Measurements from ENCODE around the gene ZBTB20.

ZBTB20 gene

DNA sequence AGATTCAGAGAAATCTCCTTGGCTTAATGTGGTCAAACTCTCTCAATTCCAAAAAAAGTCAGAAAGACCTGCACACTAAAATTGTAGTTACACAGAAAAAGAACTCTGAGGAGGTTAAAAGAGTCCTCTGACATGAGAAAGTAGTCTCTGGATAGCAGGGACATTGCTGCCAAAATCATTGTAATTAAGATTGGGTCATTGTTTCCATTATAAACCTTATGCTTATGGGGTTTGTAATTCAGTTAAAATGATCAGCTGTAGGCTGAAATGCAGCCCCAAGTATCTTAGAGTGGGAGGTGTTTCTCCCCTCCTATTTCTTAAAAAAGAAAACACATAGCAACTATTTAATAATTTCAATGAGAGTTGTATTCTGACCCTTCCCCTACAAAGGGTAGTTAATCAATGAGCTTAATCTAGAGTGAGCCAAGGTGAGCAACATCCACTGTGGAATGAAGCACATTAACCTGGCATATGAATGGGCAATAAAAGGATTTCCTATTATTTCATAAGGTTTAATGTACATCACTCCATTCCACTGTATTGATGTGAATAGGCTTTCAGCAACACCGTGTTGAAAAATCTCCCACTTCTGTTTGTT is 446.4 kb downstream of the ZBTB20 start:
- Histone ChIP-seq H3K4me3 (ENCODE audit: insufficient read depth, low read length, poor library complexity, severe bottlenecking) (no peak overlapping the region), H2AFZ (ENCODE audit: low read depth, low read length, severe bottlenecking) (no peak overlapping the region), H3K4me2 (ENCODE audit: low read depth, low read length, poor library complexity, severe bottlenecking) (no peak overlapping the region), H3K9ac (ENCODE audit: low read length) (no peak overlapping the region), H3K27ac (ENCODE audit: low read depth, low read length) (no peak overlapping the region), H3K79me2 (ENCODE audit: insufficient read depth, low read length) (no peaks in the 10 kb centered on the region), H4K20me1 (ENCODE audit: low read depth, low read length) (no peaks in the 10 kb centered on the region), H3K36me3 (ENCODE audit: low read length) (no peaks in the 10 kb centered on the region), H3F3A (ENCODE audit: insufficient read depth) (no peaks in the 10 kb centered on the region), H3K9me2 (replicated peaks; ENCODE audit: insufficient read depth, low read length) (no peaks in the 10 kb centered on the region), H3K27me3 (ENCODE audit: low read length) (no peaks in the 10 kb centered on the region), H3K9me3 (ENCODE audit: insufficient read depth, low read length) (no peaks in the 10 kb centered on the region)
- no peak for TF ChIP-seq EZH2phosphoT487 (conservative IDR thresholded peaks at IDR 0.05; ENCODE audit: low read length)
- TF ChIP-seq, protein P1, sequence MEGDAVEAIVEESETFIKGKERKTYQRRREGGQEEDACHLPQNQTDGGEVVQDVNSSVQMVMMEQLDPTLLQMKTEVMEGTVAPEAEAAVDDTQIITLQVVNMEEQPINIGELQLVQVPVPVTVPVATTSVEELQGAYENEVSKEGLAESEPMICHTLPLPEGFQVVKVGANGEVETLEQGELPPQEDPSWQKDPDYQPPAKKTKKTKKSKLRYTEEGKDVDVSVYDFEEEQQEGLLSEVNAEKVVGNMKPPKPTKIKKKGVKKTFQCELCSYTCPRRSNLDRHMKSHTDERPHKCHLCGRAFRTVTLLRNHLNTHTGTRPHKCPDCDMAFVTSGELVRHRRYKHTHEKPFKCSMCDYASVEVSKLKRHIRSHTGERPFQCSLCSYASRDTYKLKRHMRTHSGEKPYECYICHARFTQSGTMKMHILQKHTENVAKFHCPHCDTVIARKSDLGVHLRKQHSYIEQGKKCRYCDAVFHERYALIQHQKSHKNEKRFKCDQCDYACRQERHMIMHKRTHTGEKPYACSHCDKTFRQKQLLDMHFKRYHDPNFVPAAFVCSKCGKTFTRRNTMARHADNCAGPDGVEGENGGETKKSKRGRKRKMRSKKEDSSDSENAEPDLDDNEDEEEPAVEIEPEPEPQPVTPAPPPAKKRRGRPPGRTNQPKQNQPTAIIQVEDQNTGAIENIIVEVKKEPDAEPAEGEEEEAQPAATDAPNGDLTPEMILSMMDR (IDR thresholded peaks at IDR 0.05; ENCODE audit: insufficient read depth, low read length, poor library complexity, severe bottlenecking) = no peak

DNA sequence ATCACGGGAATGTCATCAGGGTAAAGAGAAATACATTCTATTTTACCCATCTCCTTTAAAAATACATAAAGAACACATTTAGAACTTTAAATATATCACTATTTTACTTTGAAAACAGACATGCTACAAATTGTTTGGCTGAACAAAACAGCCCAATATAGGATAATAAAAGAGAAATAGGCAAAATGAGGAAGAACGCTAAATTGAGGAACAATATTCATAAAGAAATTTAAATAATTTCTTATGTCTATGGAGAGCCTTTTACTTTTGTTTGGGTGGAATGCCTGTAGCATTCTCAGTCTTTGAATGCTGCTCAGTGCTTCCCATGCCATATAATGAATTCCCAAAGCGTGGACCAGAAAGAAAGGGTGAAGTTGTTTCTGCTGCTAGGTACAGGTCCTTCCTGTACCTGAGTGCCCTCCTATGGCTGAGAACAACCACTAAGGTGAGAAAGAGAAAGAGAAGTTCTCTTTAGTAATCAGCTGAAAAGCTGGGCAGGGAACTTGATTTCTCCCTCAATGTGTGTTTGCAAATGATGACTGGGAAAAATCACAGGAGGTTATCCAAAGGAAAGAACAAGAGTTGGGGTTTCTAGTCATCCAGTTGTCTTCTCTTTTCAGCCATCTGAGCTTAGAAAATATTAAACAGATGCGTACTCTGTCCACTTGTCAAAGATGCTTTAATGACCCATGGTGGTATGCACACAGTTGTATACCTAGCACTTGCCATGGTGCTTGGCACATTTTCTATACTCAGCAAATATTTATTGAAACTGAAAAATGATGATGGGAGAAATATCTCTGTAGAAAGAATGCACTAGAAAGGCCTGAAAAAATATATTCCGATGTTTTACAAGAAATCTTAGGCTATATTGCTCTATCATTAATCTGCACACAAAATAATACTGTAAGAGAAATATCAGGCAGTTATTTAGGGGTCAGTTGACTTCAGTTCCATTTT is 448.7 kb downstream of the ZBTB20 start:
- H3K9me2 ChIP-seq (replicated peaks; ENCODE audit: insufficient read depth, low read length) = no peaks in the 10 kb centered on the region
- no peak overlapping the region for H3K4me2 ChIP-seq (ENCODE audit: low read depth, low read length, poor library complexity, severe bottlenecking)
- no peak overlapping the region for H3K9ac ChIP-seq (ENCODE audit: low read length)
- no peaks in the 10 kb centered on the region for H3F3A ChIP-seq (ENCODE audit: insufficient read depth)
- no peaks in the 10 kb centered on the region for H3K36me3 ChIP-seq (ENCODE audit: low read length)
- no peak overlapping the region for H2AFZ ChIP-seq (ENCODE audit: low read depth, low read length, severe bottlenecking)
- no peaks in the 10 kb centered on the region for H3K27me3 ChIP-seq (ENCODE audit: low read length)
- no peak overlapping the region for H3K4me3 ChIP-seq (ENCODE audit: insufficient read depth, low read length, poor library complexity, severe bottlenecking)
- TF ChIP-seq EZH2phosphoT487 (conservative IDR thresholded peaks at IDR 0.05; ENCODE audit: low read length) = no peak
- TF ChIP-seq, protein P1 (IDR thresholded peaks at IDR 0.05; ENCODE audit: insufficient read depth, low read length, poor library complexity, severe bottlenecking) = no peak
- no peaks in the 10 kb centered on the region for H3K79me2 ChIP-seq (ENCODE audit: insufficient read depth, low read length)
- H3K9me3 ChIP-seq (ENCODE audit: insufficient read depth, low read length) = no peaks in the 10 kb centered on the region
- H4K20me1 ChIP-seq (ENCODE audit: low read depth, low read length) = no peaks in the 10 kb centered on the region
- no peak overlapping the region for H3K27ac ChIP-seq (ENCODE audit: low read depth, low read length)

DNA sequence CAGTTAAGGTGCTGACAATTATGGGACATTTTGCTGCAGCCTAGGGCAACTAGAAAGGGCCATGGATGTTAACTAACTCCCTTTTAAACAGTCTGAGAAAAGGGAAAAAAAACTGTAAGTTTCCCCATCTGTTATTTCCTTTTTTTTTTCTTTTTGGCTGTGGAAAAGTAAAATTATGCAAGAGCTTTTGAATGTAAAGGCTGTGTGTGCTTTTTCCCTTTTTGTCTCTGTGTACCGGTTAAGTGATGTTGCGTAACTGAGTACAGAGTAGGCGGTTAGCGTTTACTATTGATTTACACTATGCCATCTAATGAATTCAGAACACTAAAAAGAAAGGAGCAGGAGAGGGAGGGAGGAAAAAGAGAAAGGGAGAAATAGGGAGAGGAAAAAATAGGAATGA is 449.7 kb downstream of the ZBTB20 start:
- no peak overlapping the region for H3K9ac ChIP-seq (ENCODE audit: low read length)
- no peaks in the 10 kb centered on the region for H4K20me1 ChIP-seq (ENCODE audit: low read depth, low read length)
- no peak overlapping the region for H3K4me3 ChIP-seq (ENCODE audit: insufficient read depth, low read length, poor library complexity, severe bottlenecking)
- H3K36me3 ChIP-seq (ENCODE audit: low read length) = no peaks in the 10 kb centered on the region
- no peaks in the 10 kb centered on the region for H3F3A ChIP-seq (ENCODE audit: insufficient read depth)
- TF ChIP-seq EZH2phosphoT487 (conservative IDR thresholded peaks at IDR 0.05; ENCODE audit: low read length) = no peak
- TF ChIP-seq, protein P1 (IDR thresholded peaks at IDR 0.05; ENCODE audit: insufficient read depth, low read length, poor library complexity, severe bottlenecking) = no peak
- no peaks in the 10 kb centered on the region for H3K9me2 ChIP-seq (replicated peaks; ENCODE audit: insufficient read depth, low read length)
- H3K4me2 ChIP-seq (ENCODE audit: low read depth, low read length, poor library complexity, severe bottlenecking) = no peak overlapping the region
- H2AFZ ChIP-seq (ENCODE audit: low read depth, low read length, severe bottlenecking) = no peak overlapping the region
- no peaks in the 10 kb centered on the region for H3K9me3 ChIP-seq (ENCODE audit: insufficient read depth, low read length)
- H3K27me3 ChIP-seq (ENCODE audit: low read length) = no peaks in the 10 kb centered on the region
- no peak overlapping the region for H3K27ac ChIP-seq (ENCODE audit: low read depth, low read length)
- H3K79me2 ChIP-seq (ENCODE audit: insufficient read depth, low read length) = no peaks in the 10 kb centered on the region

Measured in SU-DHL-6 (cell line).